GM12878 (cell line): ENCODE data around the gene TM7SF2. TPM values are rescaled to one million over a fixed set of nuclear protein-coding genes. Genes with fewer than 3 reads are reported as not detected.

Experiments used
- ATAC-seq: fragments of 200-7000 bp; cut with Tn5 transposase; 3 replicates; pipeline ENCODE4 v1.9.1; 2020; ENCODE audit warnings: mild to moderate bottlenecking, moderate library complexity
- BruUV-seq: library from RNA; stranded (reverse); fragments of 400-500 nt; replicated peaks from 2 replicates; lab custom pipeline; 2021; lab: Mats Ljungman, UMichigan
- CTCF ChIA-PET: fragments of 300-600 bp; sonication (Branson Sonifier 250); formaldehyde crosslinking; extraction: SDS; loops from one replicate; lab custom pipeline; 2021; ENCODE audit warnings: inconsistent platforms; lab: Yijun Ruan, JAX
- POLR2A ChIA-PET: fragments of 350-600 bp; formaldehyde crosslinking; extraction: SDS; loops from one replicate; lab custom pipeline; 2021; ENCODE audit warnings: inconsistent platforms; lab: Charles Lee
- RAD21 ChIA-PET: fragments of 300-600 bp; sonication (Branson Sonifier 250); formaldehyde crosslinking; loops from one replicate; lab custom pipeline; 2023; ENCODE audit warnings: antibody characterized with exemption; ENCODE audit not compliant: unreplicated experiment; lab: Charles Lee
- SMC1A ChIA-PET: fragments of 300-600 bp; sonication (Branson Sonifier 250); formaldehyde crosslinking; loops from one replicate; lab custom pipeline; 2023; ENCODE audit not compliant: unreplicated experiment, uncharacterized antibody; lab: Charles Lee
- DNase-seq: peaks from one replicate; pipeline ENCODE4 v3.0.0-alpha.2; 2011; ENCODE audit warnings: low read depth, low spot score
- FAIRE-seq: peaks from 3 replicates; lab custom pipeline; 2011; peaks lifted over from hg19 to GRCh38; lab: Jason Lieb, UNC
- H2AFZ ChIP-seq: 2 replicates; pipeline ENCODE4 v1.6.0; 2011; ENCODE audit warnings: low read depth, low read length, control low read depth; ENCODE audit not compliant: control insufficient read depth
- H3K27ac ChIP-seq: 2 replicates; pipeline ENCODE4 v1.5.1; 2011; ENCODE audit warnings: control low read depth; ENCODE audit not compliant: control insufficient read depth, insufficient read depth
- H3K27me3 ChIP-seq, 2 experiments: replicated peaks in 1 of 2; 2 replicates each; pipeline versions ENCODE4 v1.6.0 to v1.6.1; 2011; ENCODE audit warnings: low read length in 1 of 2; ENCODE audit not compliant: control insufficient read depth in 2 of 2, insufficient read depth in 2 of 2
- H3K36me3 ChIP-seq, 2 experiments: 2 replicates each; pipeline ENCODE4 v1.5.1; 2011; ENCODE audit warnings: low read length in 1 of 2; ENCODE audit not compliant: control insufficient read depth in 2 of 2, insufficient read depth in 2 of 2
- H3K4me1 ChIP-seq: 2 replicates; pipeline ENCODE4 v1.6.1; 2011; ENCODE audit warnings: mild to moderate bottlenecking, low read length, moderate library complexity, mixed read lengths; ENCODE audit not compliant: control insufficient read depth, insufficient read depth
- H3K4me2 ChIP-seq: 2 replicates; pipeline ENCODE4 v1.6.0; 2011; ENCODE audit warnings: control low read depth; ENCODE audit not compliant: control insufficient read depth, insufficient read depth
- H3K4me3 ChIP-seq: fragments of 200-600 bp; sonication (generic); 2 replicates; pipeline ENCODE4 v1.5.1; 2016
- H3K79me2 ChIP-seq: 2 replicates; pipeline ENCODE4 v1.6.0; 2011; ENCODE audit warnings: low read length; ENCODE audit not compliant: control insufficient read depth, insufficient read depth
- H3K9ac ChIP-seq: 2 replicates; pipeline ENCODE4 v1.8.0; 2011; ENCODE audit warnings: low read length, control low read depth, mixed read lengths; ENCODE audit not compliant: control insufficient read depth, insufficient read depth
- H3K9me3 ChIP-seq: replicated peaks from 3 replicates; pipeline ENCODE4 v1.5.1; 2011; ENCODE audit warnings: mild to moderate bottlenecking, low read length; ENCODE audit not compliant: control insufficient read depth, insufficient read depth
- H4K20me1 ChIP-seq: 2 replicates; pipeline ENCODE4 v1.6.0; 2011; ENCODE audit not compliant: control insufficient read depth, insufficient read depth
- RB1 ChIP-seq: fragments of 450-650 bp; formaldehyde crosslinking; IDR thresholded peaks from 2 replicates; pipeline ENCODE4 v1.6.1; 2017; ENCODE audit warnings: mild to moderate bottlenecking, borderline replicate concordance
- RELB ChIP-seq: fragments of 450-650 bp; IDR thresholded peaks from 2 replicates; pipeline ENCODE4 v1.6.1; 2017; ENCODE audit warnings: low read depth, mild to moderate bottlenecking, moderate library complexity
- RFX5 ChIP-seq: IDR thresholded peaks from 2 replicates; pipeline ENCODE4 v1.6.1; 2011; ENCODE audit warnings: low read depth, low read length, improper control_type of control experiment
- WGBS: methylation state at CpG from one replicate; pipeline ENCODE4 v1.1.6; 2016; ENCODE audit warnings: low lambda C conversion rate; ENCODE audit not compliant: insufficient replicate concordance, insufficient coverage; ENCODE audit errors: missing lambda C conversion rate; 5-methylcytosine and 5-hydroxymethylcytosine counted together
- in situ Hi-C: fragments of 300-500 bp; cut with MboI; formaldehyde crosslinking; loops from 9 replicates; pipeline ENCODE4 v1.14.3; 2018; ENCODE audit warnings: mixed read lengths
- intact Hi-C: fragments of 100-400 bp; cut with micrococcal nuclease; formaldehyde crosslinking; loops from one replicate; pipeline ENCODE4 v1.14.2; 2022; ENCODE audit not compliant: unreplicated experiment
- polyA plus RNA-seq, 11 experiments: library from polyadenylated mRNA; depleted of rRNA in 4 of 11; unstranded in 6 of 11; stranded (reverse) in 5 of 11; fragments of >200 nt; fragmentation: Nextera tagmentation in 4 of 11; fragmentation: Illumina TruSeq in 1 of 11; extraction: Ambion mirVana in 4 of 11; extraction: Trizol in 1 of 11; gene quantifications; 1 replicate in 1 of 11; 2 replicates in 10 of 11; pipeline versions ENCODE4 v1.2.1 to v1.2.3, GENCODE V29; 2011 to 2016; ENCODE audit warnings: inconsistent platforms in 2 of 11, missing spikeins in 2 of 11, low read depth in 1 of 11
- total RNA-seq, 4 experiments: library from RNA; depleted of rRNA in 3 of 4; stranded (reverse); fragments of >200 nt in 3 of 4; fragmentation: Illumina TruSeq in 1 of 4; extraction: Trizol in 1 of 4; gene quantifications; 2 replicates each; pipeline versions ENCODE4 v1.2.1 to v1.2.3, GENCODE V29; 2013 to 2021

Gene TM7SF2
- total and polyA plus RNA-seq, 10 of the 15 experiments (the other 5 are each of a cell fraction or from before 2014, with no cell fraction given), result 0.52 to 57.7 (median 20.7) TPM

DNA sequence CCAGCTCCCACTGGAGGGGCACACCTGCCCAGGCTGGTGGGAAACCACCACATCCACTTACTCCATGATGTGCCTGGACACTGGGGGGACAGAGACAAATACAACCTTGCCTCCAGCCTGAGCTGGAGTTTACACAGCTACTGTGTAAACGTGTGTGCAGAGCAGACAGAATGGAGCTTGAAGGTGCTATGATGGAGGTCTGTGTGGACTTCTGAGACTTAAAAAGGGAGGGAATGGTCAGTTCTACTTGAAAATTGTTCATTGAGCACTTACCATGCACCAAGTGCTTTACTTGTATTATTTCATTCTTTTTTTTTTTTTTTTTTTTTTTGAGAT, 39.1 kb upstream of the TM7SF2 start (continued):
- TF ChIP-seq RELB (no peak), RB1 (no peak), RFX5 (no peak)
- TF ChIP-seq, all 136 proteins: peak for 0

DNA sequence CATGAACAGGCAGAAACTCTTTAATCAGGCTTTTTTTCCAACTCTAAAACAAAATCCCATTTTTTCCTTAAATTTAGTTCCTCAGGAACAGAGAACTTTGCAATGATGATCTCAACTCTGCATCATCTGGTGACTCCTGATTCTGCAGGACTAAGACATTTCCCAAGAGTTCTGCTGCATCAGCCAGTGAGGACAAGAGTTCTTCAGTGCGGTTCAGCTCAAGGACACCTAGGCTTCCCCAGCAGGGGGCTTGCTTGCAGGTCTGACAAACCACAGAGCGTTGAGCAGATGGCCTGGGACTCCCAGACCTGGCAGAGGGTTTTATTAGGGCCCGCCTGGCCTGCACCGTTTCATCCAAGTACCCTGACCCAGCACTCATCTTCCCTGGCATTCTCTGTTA, 34.2 kb upstream of the TM7SF2 start:
- CTCF ChIA-PET, result interaction anchor here (1.0 to 2.2 kb wide), 2 partner anchors 38 to 65 kb away, joined by 3 to 4 read pairs; no protein-coding TSS in a partner anchor
- Histone ChIP-seq H3K9ac (no peak overlapping the region), H3K4me2 (no peak overlapping the region), H3K27ac (no peak overlapping the region), H3K4me1 (peaks cover 32% of the 10 kb centered on the region), H3K79me2 (peaks cover 42% of the 10 kb centered on the region), H3K9me3 (no peaks in the 10 kb centered on the region), H2AFZ (no peak overlapping the region), H3K27me3 (no peaks in the 10 kb centered on the region), H3K36me3 (peaks cover 5 to 13% of the 10 kb centered on the region in 2 experiments; a peak in 3 of 4 replicates), H3K4me3 (no peak overlapping the region), H4K20me1 (no peaks in the 10 kb centered on the region)
- BruUV-seq, result no TSS peak
- WGBS, result 72% methylated on average over 4 of the region's 4 CpGs
- no peak for DNase-seq
- in situ Hi-C loops, result no loop called here
- SMC1A ChIA-PET, result interaction anchor here (1.3 to 2.3 kb wide), 3 partner anchors 9 to 64 kb away, joined by 3 to 9 read pairs (median 3); no protein-coding TSS in a partner anchor
- no peak for TF ChIP-seq RB1
- no peak for FAIRE-seq
- intact Hi-C loops, result loop anchor here (5.0 kb wide), 1 partner anchor 35 kb away; the partner anchor contains the start of gene SAC3D1
- POLR2A ChIA-PET, result interaction anchor here (1.2 kb wide), 2 partner anchors 43 to 49 kb away, joined by 3 read pairs; no protein-coding TSS in a partner anchor
- ATAC-seq, result no peak
- RAD21 ChIA-PET, result interaction anchor here (3.0 kb wide), 1 partner anchor 37 kb away, joined by 8 read pairs; the partner anchor contains the start of gene SAC3D1
